OCI-LY7 (cell line): Measurements from ENCODE around the gene MT1H. TPM values are rescaled to one million over a fixed set of nuclear protein-coding genes. Genes with fewer than 3 reads are reported as not detected.

Experiments used
- BruUV-seq: library from RNA; stranded (reverse); fragments of 400-500 nt; replicated peaks from 2 replicates; lab custom pipeline; 2021; lab: Mats Ljungman, UMichigan
- CTCF ChIA-PET: fragments of 300-600 bp; sonication (Branson Sonifier 250); formaldehyde crosslinking; loops from one replicate; lab custom pipeline; 2022; ENCODE audit warnings: antibody characterized with exemption; ENCODE audit not compliant: unreplicated experiment; lab: Charles Lee
- POLR2A ChIA-PET: fragments of 300-600 bp; sonication (Branson Sonifier 250); formaldehyde crosslinking; loops from one replicate; lab custom pipeline; 2022; ENCODE audit warnings: antibody characterized with exemption; lab: Charles Lee
- DNase-seq: peaks from one replicate; pipeline ENCODE4 v3.0.0-alpha.2; 2015; ENCODE audit warnings: low spot score
- H2AFZ ChIP-seq: fragments of 200-600 bp; sonication (generic), shearing (Covaris generic); 2 replicates; pipeline ENCODE4 v1.6.1; 2014; ENCODE audit warnings: mild to moderate bottlenecking, antibody characterized with exemption, low read length, moderate library complexity
- H3K27ac ChIP-seq: fragments of 200-600 bp; sonication (generic); 2 replicates; pipeline ENCODE4 v1.5.1; 2014; ENCODE audit warnings: mixed run types, low read depth, mild to moderate bottlenecking, moderate library complexity, low read length, inconsistent platforms; ENCODE audit not compliant: poor library complexity, severe bottlenecking
- H3K36me3 ChIP-seq: fragments of 200-600 bp; sonication (generic); 2 replicates; pipeline ENCODE4 v1.6.1; 2014; ENCODE audit warnings: mild to moderate bottlenecking, antibody characterized with exemption, low read length, moderate library complexity, mixed read lengths; ENCODE audit not compliant: insufficient read depth
- H3K4me1 ChIP-seq: fragments of 200-600 bp; sonication (generic); 2 replicates; pipeline ENCODE4 v1.5.1; 2014; ENCODE audit warnings: mild to moderate bottlenecking, low read length; ENCODE audit not compliant: insufficient read depth, poor library complexity, severe bottlenecking
- H3K4me2 ChIP-seq: fragments of 200-600 bp; sonication (generic); 2 replicates; pipeline ENCODE4 v1.6.1; 2014; ENCODE audit warnings: mild to moderate bottlenecking, low read length
- H3K4me3 ChIP-seq: fragments of 200-600 bp; sonication (generic); 2 replicates; pipeline ENCODE4 v1.5.1; 2014; ENCODE audit warnings: mild to moderate bottlenecking, low read depth, low read length; ENCODE audit not compliant: poor library complexity, severe bottlenecking
- H3K79me2 ChIP-seq: fragments of 200-600 bp; sonication (generic); 2 replicates; pipeline ENCODE4 v1.6.1; 2016; ENCODE audit warnings: low read depth, mild to moderate bottlenecking, low read length, moderate library complexity, mixed read lengths; ENCODE audit not compliant: insufficient read depth
- H3K9me2 ChIP-seq: fragments of 200-600 bp; sonication (generic); 2 replicates; pipeline ENCODE4 v1.6.1; 2016; ENCODE audit warnings: mild to moderate bottlenecking, low read length, mixed read lengths; ENCODE audit not compliant: insufficient read depth
- H3K9me3 ChIP-seq: fragments of 200-600 bp; sonication (generic); 2 replicates; pipeline ENCODE4 v1.6.1; 2014; ENCODE audit warnings: mild to moderate bottlenecking, mixed run types, low read length, mixed read lengths
- H4K20me1 ChIP-seq: fragments of 200-600 bp; sonication (generic); 2 replicates; pipeline ENCODE4 v1.6.1; 2014; ENCODE audit warnings: mild to moderate bottlenecking, antibody characterized with exemption, low read length, moderate library complexity, mixed read lengths; ENCODE audit not compliant: insufficient read depth
- CTCF ChIP-seq: fragments of 200-600 bp; sonication (generic); conservative IDR thresholded peaks from 2 replicates; pipeline ENCODE4 v1.5.1; 2014; ENCODE audit warnings: mild to moderate bottlenecking, antibody characterized with exemption, low read length, moderate library complexity, mixed read lengths
- EZH2phosphoT487 ChIP-seq: fragments of 200-600 bp; sonication (generic); IDR thresholded peaks from 2 replicates; pipeline ENCODE4 v1.6.1; 2018; ENCODE audit warnings: low read depth, borderline replicate concordance, mild to moderate bottlenecking, mixed run types, antibody characterized with exemption, low read length, moderate library complexity, mixed read lengths
- intact Hi-C: fragments of 100-400 bp; cut with micrococcal nuclease; formaldehyde crosslinking; loops from one replicate; pipeline ENCODE4 v1.10.0; 2022; ENCODE audit not compliant: unreplicated experiment
- total RNA-seq, 2 experiments: library from RNA; depleted of rRNA in 1 of 2; stranded (reverse); fragments of >200 nt in 1 of 2; shearing (Covaris generic) in 1 of 2; gene quantifications; 2 replicates each; pipeline ENCODE4 v1.2.3, GENCODE V29; 2014 to 2022

The MT1H gene
- total RNA-seq, 2 experiments from 2014 or later, result not detected

- ChIA-PET CTCF (interaction anchor here (1.1 to 2.4 kb wide), 3 partner anchors 102 to 185 kb away, joined by 3 to 8 read pairs (median 5); no protein-coding TSS in a partner anchor), POLR2A (interaction anchor here (1.2 to 3.0 kb wide), 2 partner anchors 17 to 20 kb away, joined by 3 to 17 read pairs; partner anchors contain the start of gene MT1X)
- no peaks in the 10 kb centered on the region for H3K9me2 ChIP-seq
- no peaks in the 10 kb centered on the region for H3K36me3 ChIP-seq
- no peak overlapping the region for H3K27ac ChIP-seq
- H3K9me3 ChIP-seq, result 0 out of 2 replicates have a peak, but pooled peaks cover under 1% of the 10 kb centered on the region
- no TSS peak for BruUV-seq
- intact Hi-C loops, result loop anchor here (1.0 to 2.0 kb wide), 4 partner anchors 29 to 347 kb away; no protein-coding TSS in a partner anchor
- TF ChIP-seq CTCF (no peak), EZH2phosphoT487 (no peak)
- no peak for DNase-seq
- no peak overlapping the region for H3K4me3 ChIP-seq
- H2AFZ ChIP-seq, result peak overlapping the region; percentile 79; the same call in 1 of the 2 replicates
- no peaks in the 10 kb centered on the region for H4K20me1 ChIP-seq
- H3K4me1 ChIP-seq, result peaks cover 6% of the 10 kb centered on the region
- no peak overlapping the region for H3K4me2 ChIP-seq
- no peaks in the 10 kb centered on the region for H3K79me2 ChIP-seq
Measured at GRCh38 chr16:56702836-56703235, 33.2 kb downstream of the MT1H start.

- Histone ChIP-seq H3K36me3 (no peaks in the 10 kb centered on the region), H2AFZ (peak overlapping the region; percentile 91), H3K9me3 (no peaks in the 10 kb centered on the region), H3K79me2 (no peaks in the 10 kb centered on the region), H3K9me2 (no peaks in the 10 kb centered on the region), H3K4me2 (peak overlapping the region; percentile 59), H3K27ac (peak overlapping the region; percentile 61), H3K4me3 (peak overlapping the region; percentile 38), H3K4me1 (peaks cover 23% of the 10 kb centered on the region), H4K20me1 (no peaks in the 10 kb centered on the region)
- no peak for TF ChIP-seq CTCF
- TF ChIP-seq EZH2phosphoT487, result no peak
- POLR2A ChIA-PET, result interaction anchor here (0.6 to 2.9 kb wide), 5 partner anchors 10 to 77 kb away, joined by 3 to 9 read pairs (median 3); no protein-coding TSS in a partner anchor
- CTCF ChIA-PET, result interaction anchor here (0.6 kb wide), 1 partner anchor 382 kb away, joined by 3 read pairs; no protein-coding TSS in a partner anchor
- no TSS peak for BruUV-seq
- intact Hi-C loops, result no loop called here
- DNase-seq, result peak; percentile 86
Measured at GRCh38 chr16:56708525-56709442, 39.2 kb downstream of the MT1H start.
